H1 (cell line): ENCODE measurements around the gene TPRX1. TPM values are rescaled to one million over a fixed set of nuclear protein-coding genes. Genes with fewer than 3 reads are reported as not detected.

Experiments used
- CTCF ChIA-PET: fragments of 300-600 bp; sonication (Branson Sonifier 250); formaldehyde crosslinking; loops from one replicate; lab custom pipeline; 2021; ENCODE audit not compliant: partially characterized antibody; lab: Charles Lee
- POLR2A ChIA-PET: fragments of 300-600 bp; sonication (Branson Sonifier 250); formaldehyde crosslinking; loops from one replicate; lab custom pipeline; 2021; ENCODE audit warnings: inconsistent platforms; ENCODE audit not compliant: partially characterized antibody; lab: Charles Lee
- DNase-seq, 2 experiments: peaks; one replicate each; pipeline versions ENCODE4 v3.0.0 to v3.0.0-alpha.2; 2010 to 2022; ENCODE audit warnings: low spot score in 2 of 2, low read depth in 1 of 2, mixed read lengths in 1 of 2
- FAIRE-seq: peaks from 2 replicates; lab custom pipeline; 2011; peaks lifted over from hg19 to GRCh38; lab: Jason Lieb, UNC
- H2AFZ ChIP-seq: 2 replicates; pipeline ENCODE4 v1.8.1; 2012; ENCODE audit warnings: low read length, inconsistent platforms
- H2AK5ac ChIP-seq: 2 replicates; pipeline ENCODE4 v1.6.1; 2013; ENCODE audit warnings: low read depth, low read length
- H2BK120ac ChIP-seq: replicated peaks from 2 replicates; pipeline ENCODE3; 2013; ENCODE audit warnings: low read depth, low read length, inconsistent platforms
- H2BK12ac ChIP-seq: 2 replicates; pipeline ENCODE4 v1.6.1; 2013; ENCODE audit warnings: low read depth, low read length
- H2BK15ac ChIP-seq: 2 replicates; pipeline ENCODE4 v1.6.1; 2013; ENCODE audit warnings: low read length
- H2BK20ac ChIP-seq: 2 replicates; pipeline ENCODE4 v1.6.1; 2013; ENCODE audit warnings: low read length
- H2BK5ac ChIP-seq: 2 replicates; pipeline ENCODE4 v1.6.1; 2013; ENCODE audit warnings: low read depth, low read length
- H3K14ac ChIP-seq: 2 replicates; pipeline ENCODE4 v1.6.1; 2013; ENCODE audit warnings: inconsistent platforms; ENCODE audit not compliant: insufficient read length
- H3K18ac ChIP-seq: 2 replicates; pipeline ENCODE4 v1.6.1; 2013; ENCODE audit warnings: low read length; ENCODE audit errors: extremely low read depth
- H3K23ac ChIP-seq: 2 replicates; pipeline ENCODE4 v1.6.1; 2013; ENCODE audit warnings: inconsistent platforms; ENCODE audit not compliant: insufficient read length
- H3K23me2 ChIP-seq: 2 replicates; pipeline ENCODE4 v1.6.1; 2013; ENCODE audit warnings: low read depth, low read length
- H3K27ac ChIP-seq: 2 replicates; pipeline ENCODE4 v1.6.1; 2011; ENCODE audit warnings: low read depth, low read length, inconsistent platforms
- H3K27me3 ChIP-seq, 4 experiments: replicated peaks in 1 of 4; 1 replicate in 1 of 4; 2 replicates in 3 of 4; pipeline versions ENCODE4 v1.6.1 to v1.8.1; 2011 to 2013; ENCODE audit warnings: low read length in 3 of 4, mild to moderate bottlenecking in 3 of 4, inconsistent platforms in 2 of 4, mixed read lengths in 2 of 4, moderate library complexity in 1 of 4; ENCODE audit not compliant: control insufficient read depth in 3 of 4, insufficient read depth in 3 of 4; ENCODE audit errors: extremely low read depth in 1 of 4
- H3K36me3 ChIP-seq, 4 experiments: 2 replicates each; pipeline versions ENCODE4 v1.6.1 to v1.8.1; 2011 to 2013; ENCODE audit warnings: mild to moderate bottlenecking in 4 of 4, low read length in 3 of 4, moderate library complexity in 2 of 4, control low read depth in 1 of 4, inconsistent platforms in 1 of 4; ENCODE audit not compliant: insufficient read depth in 4 of 4, control insufficient read depth in 2 of 4
- H3K4ac ChIP-seq: replicated peaks from 2 replicates; pipeline ENCODE3; 2013; ENCODE audit warnings: low read length, low read depth, mixed read lengths, inconsistent platforms; ENCODE audit not compliant: insufficient read length
- H3K4me1 ChIP-seq, 4 experiments: replicated peaks in 1 of 4; 1 replicate in 1 of 4; 2 replicates in 3 of 4; pipeline versions ENCODE4 v1.6.1 to v1.8.1; 2011 to 2013; ENCODE audit warnings: low read length in 3 of 4, inconsistent platforms in 2 of 4, mixed read lengths in 1 of 4; ENCODE audit not compliant: insufficient read depth in 4 of 4, control insufficient read depth in 3 of 4
- H3K4me2 ChIP-seq, 2 experiments: 2 replicates each; pipeline versions ENCODE4 v1.6.1 to v1.8.1; 2011 to 2013; ENCODE audit warnings: low read depth in 2 of 2, low read length in 2 of 2, control low read depth in 1 of 2, inconsistent platforms in 1 of 2, mild to moderate bottlenecking in 1 of 2; ENCODE audit not compliant: insufficient read depth in 1 of 2
- H3K4me3 ChIP-seq, 4 experiments: fragments of 200-600, 300-600 bp in 1 of 4; sonication (generic), shearing (Covaris generic), sonication (Bioruptor Twin) in 1 of 4; 2 replicates each; pipeline versions ENCODE4 v1.5.1 to v1.8.1; 2011 to 2016; ENCODE audit warnings: low read length in 4 of 4, low read depth in 3 of 4, control low read depth in 2 of 4, inconsistent platforms in 2 of 4, mild to moderate bottlenecking in 2 of 4, mixed read lengths in 1 of 4, moderate library complexity in 1 of 4; ENCODE audit not compliant: insufficient read depth in 2 of 4; ENCODE audit errors: extremely low read depth in 1 of 4
- H3K56ac ChIP-seq: replicated peaks from 2 replicates; pipeline ENCODE3; 2013; ENCODE audit warnings: low read depth, mild to moderate bottlenecking, mixed read lengths, low read length, inconsistent platforms; ENCODE audit not compliant: insufficient read length
- H3K79me1 ChIP-seq: 2 replicates; pipeline ENCODE4 v1.6.1; 2013; ENCODE audit warnings: low read depth, low read length, control low read depth
- H3K79me2 ChIP-seq, 2 experiments: 2 replicates each; pipeline versions ENCODE4 v1.6.1 to v1.8.1; 2012 to 2013; ENCODE audit warnings: low read length in 2 of 2, mild to moderate bottlenecking in 2 of 2, inconsistent platforms in 1 of 2; ENCODE audit not compliant: insufficient read depth in 2 of 2, control insufficient read depth in 1 of 2
- H3K9ac ChIP-seq, 4 experiments: replicated peaks in 1 of 4; 1 replicate in 1 of 4; 2 replicates in 3 of 4; pipeline versions ENCODE4 v1.6.1 to v1.8.1; 2011 to 2013; ENCODE audit warnings: low read depth in 3 of 4, low read length in 3 of 4, control low read depth in 2 of 4, mild to moderate bottlenecking in 2 of 4, moderate library complexity in 2 of 4, inconsistent platforms in 1 of 4; ENCODE audit errors: extremely low read depth in 1 of 4
- H3K9me3 ChIP-seq, 2 experiments: 2 replicates each; pipeline versions ENCODE4 v1.6.1 to v1.8.1; 2012 to 2013; ENCODE audit warnings: mild to moderate bottlenecking in 2 of 2, moderate library complexity in 2 of 2, control low read depth in 1 of 2, inconsistent platforms in 1 of 2, low read depth in 1 of 2, low read length in 1 of 2, mixed read lengths in 1 of 2; ENCODE audit not compliant: insufficient read depth in 2 of 2
- H4K20me1 ChIP-seq, 2 experiments: replicated peaks in 1 of 2; 2 replicates each; pipeline versions ENCODE3 to v1.8.1; 2011 to 2013; ENCODE audit warnings: inconsistent platforms in 2 of 2, low read length in 2 of 2, mild to moderate bottlenecking in 1 of 2; ENCODE audit not compliant: insufficient read depth in 2 of 2, control insufficient read depth in 1 of 2
- H4K5ac ChIP-seq: 2 replicates; pipeline ENCODE4 v1.6.1; 2013; ENCODE audit warnings: low read length, low read depth, mixed read lengths, inconsistent platforms; ENCODE audit not compliant: insufficient read length
- H4K8ac ChIP-seq: 2 replicates; pipeline ENCODE4 v1.8.0; 2013; ENCODE audit warnings: mild to moderate bottlenecking, moderate library complexity, low read length, inconsistent platforms; ENCODE audit not compliant: insufficient read depth; ENCODE audit errors: extremely low read depth
- H4K91ac ChIP-seq: replicated peaks from 2 replicates; pipeline ENCODE3; 2013; ENCODE audit warnings: low read length, mixed read lengths, inconsistent platforms; ENCODE audit not compliant: insufficient read length
- BCL11A ChIP-seq, 2 experiments: IDR thresholded peaks; one replicate each; pipeline ENCODE4 v1.6.1; 2011; ENCODE audit warnings: low read depth in 2 of 2, low read length in 2 of 2, mild to moderate bottlenecking in 2 of 2
- CBX8 ChIP-seq: fragments of 300-800, 300-1000 bp; sonication (generic); IDR thresholded peaks from 2 replicates; pipeline ENCODE4 v1.7.1; 2016; ENCODE audit warnings: low read depth, low read length, borderline replicate concordance
- CHD2 ChIP-seq: IDR thresholded peaks from 2 replicates; pipeline ENCODE4 v1.6.1; 2012; ENCODE audit warnings: low read length, improper control_type of control experiment
- GABPA ChIP-seq: IDR thresholded peaks from 2 replicates; pipeline ENCODE4 v1.6.1; 2011; ENCODE audit warnings: mild to moderate bottlenecking, low read length, moderate library complexity, borderline replicate concordance; ENCODE audit not compliant: insufficient read depth
- HDAC2 ChIP-seq, 2 experiments: fragments of 300-600 bp in 1 of 2; sonication (generic) in 1 of 2; IDR thresholded peaks; 2 replicates each; pipeline ENCODE4 v1.6.1; 2011 to 2012; ENCODE audit warnings: low read depth in 2 of 2, low read length in 2 of 2, mild to moderate bottlenecking in 2 of 2, moderate library complexity in 2 of 2, borderline replicate concordance in 1 of 2, inconsistent platforms in 1 of 2
- HDAC6 ChIP-seq: IDR thresholded peaks from one replicate; pipeline ENCODE4 v1.7.1; 2012; ENCODE audit warnings: low read depth, mild to moderate bottlenecking, inconsistent platforms, low read length, moderate library complexity
- TBP ChIP-seq: IDR thresholded peaks from 2 replicates; pipeline ENCODE4 v1.6.1; 2011; ENCODE audit warnings: low read depth, low read length, improper control_type of control experiment
- WGBS, 2 experiments: shearing (Covaris generic) in 1 of 2; methylation state at CpG; one replicate each; pipeline versions ENCODE4 v1.1.6 to v1.1.7; 2013 to 2015; ENCODE audit warnings: low lambda C conversion rate in 2 of 2, mixed read lengths in 2 of 2, inconsistent platforms in 1 of 2, low coverage in 1 of 2, missing lambda C conversion rate in 1 of 2; ENCODE audit not compliant: insufficient replicate concordance in 2 of 2, insufficient coverage in 1 of 2, insufficient read length in 1 of 2; ENCODE audit errors: extremely low coverage in 1 of 2, missing lambda C conversion rate in 1 of 2; 5-methylcytosine and 5-hydroxymethylcytosine counted together
- polyA plus RNA-seq, 7 experiments: library from polyadenylated mRNA; depleted of rRNA in 3 of 7; stranded (reverse) in 5 of 7; unstranded in 2 of 7; fragments of >200 nt in 5 of 7; fragments of 200-250 nt in 2 of 7; gene quantifications; 1 replicate in 5 of 7; 2 replicates in 1 of 7; 4 replicates in 1 of 7; pipeline versions ENCODE4 v1.2.1 to v1.2.3, GENCODE V29; 2011 to 2013; ENCODE audit warnings: missing spikeins in 2 of 7, mixed read lengths in 2 of 7
- total RNA-seq: library from RNA; stranded (reverse); fragmentation: NEBNext Ultra II Directional; extraction: Animal tissue kit (Norgen Biotek cat#: 25700); gene quantifications from 2 replicates; pipeline ENCODE4 v1.2.1, GENCODE V29; 2021

Gene TPRX1
- total and polyA plus RNA-seq, 2 of the 8 experiments (the other 6 are each of a cell fraction or from before 2014, with no cell fraction given): 0.03 TPM; not detected in 1

- Histone ChIP-seq H2AK5ac (0 out of 2 replicates have a peak overlapping the region, but pooled peaks have one; percentile 39), H3K79me1 (no peaks in the 10 kb centered on the region), H4K5ac (no peak overlapping the region), H3K4me1 (peaks cover 0 to 9% (median 6%) of the 10 kb centered on the region in 4 experiments; a peak in 5 of 7 replicates), H3K14ac (no peak overlapping the region), H3K23ac (no peak overlapping the region), H3K4me3 (no peak overlapping the region), H3K56ac (no peak overlapping the region), H4K8ac (no peak overlapping the region; the same call in 1 of the 2 replicates), H2AFZ (no peak overlapping the region), H3K4me2 (no peak overlapping the region; a peak in 1 of 4 replicates), H4K91ac (no peak overlapping the region), H3K27ac (no peak overlapping the region), H2BK5ac (no peak overlapping the region), H3K9ac (no peak overlapping the region), H2BK12ac (no peak overlapping the region), H2BK15ac (no peak overlapping the region), H2BK120ac (no peak overlapping the region), H3K9me3 (no peaks in the 10 kb centered on the region), H3K27me3 (no peaks in the 10 kb centered on the region), H3K79me2 (no peaks in the 10 kb centered on the region), H4K20me1 (no peaks in the 10 kb centered on the region), H3K18ac (no peak overlapping the region), H3K23me2 (peaks cover 9% of the 10 kb centered on the region; the same call in 1 of the 2 replicates), H3K36me3 (no peaks in the 10 kb centered on the region), H2BK20ac (no peak overlapping the region)
- ChIA-PET POLR2A (interaction anchor here (0.6 to 7.2 kb wide), 3 partner anchors 18 to 25 kb away, joined by 3 to 46 read pairs (median 7); no protein-coding TSS in a partner anchor), CTCF (interaction anchor here (6.3 kb wide), 1 partner anchor 20 kb away, joined by 150 read pairs; no protein-coding TSS in a partner anchor)
- no peak for FAIRE-seq
- 85% methylated on average over 3 of the region's 3 CpGs; no CpG with 5 or more reads in 1 of the 2 experiments for WGBS, 2 experiments
- DNase-seq: no peak
- TF ChIP-seq BCL11A (IDR thresholded peaks at IDR 0.05; ENCODE audit: low read depth in 2 of 2, low read length in 2 of 2) (no peak), HDAC2 (IDR thresholded peaks at IDR 0.05; ENCODE audit: borderline replicate concordance in 1 of 2, low read depth in 2 of 2, low read length in 2 of 2) (no peak), CBX8 (no peak), GABPA (no peak), TBP (no peak), HDAC6 (no peak), CHD2 (no peak)
- TF ChIP-seq, all 59 proteins: peak for 0
- H3K4ac ChIP-seq: no peak overlapping the region
Observed at GRCh38 chr19:47769534-47769933, 34.8 kb downstream of the TPRX1 start.
